Testis (tissue), 2 donors: ENCODE measurements around the gene RRAD.

Experiments used
- CTCF ChIP-seq, 3 experiments: fragments of 450-650 bp in 2 of 3; fragments of 200-600 bp in 1 of 3; sonication (generic) in 1 of 3; IDR thresholded peaks; one replicate each; pipeline ENCODE4 v1.5.1; 2016 to 2019; ENCODE audit warnings: antibody characterized with exemption in 3 of 3, mild to moderate bottlenecking in 2 of 3, moderate library complexity in 1 of 3
- POLR2A ChIP-seq: fragments of 450-650 bp; IDR thresholded peaks from one replicate; pipeline ENCODE4 v1.6.1; 2017; ENCODE audit warnings: antibody characterized with exemption, mild to moderate bottlenecking, moderate library complexity

- TF ChIP-seq POLR2A = no peak
- TF ChIP-seq CTCF (IDR thresholded peaks at IDR 0.05) = no peak
Observed at GRCh38 chr16:66931665-66932064, 6.3 kb upstream of the RRAD start.
